HCT116 (cell line): ENCODE data around the gene PHF1. TPM values are rescaled to one million over a fixed set of nuclear protein-coding genes. Genes with fewer than 3 reads are reported as not detected.

Experiments used
- ATAC-seq: fragments of 200-7000 bp; cut with Tn5 transposase; 2 replicates; pipeline ENCODE4 v1.9.1; 2020; ENCODE audit warnings: mild to moderate bottlenecking, moderate library complexity
- BruUV-seq: library from RNA; stranded (reverse); fragments of 400-500 nt; replicated peaks from 2 replicates; lab custom pipeline; 2021; lab: Mats Ljungman, UMichigan
- CTCF ChIA-PET: fragments of 300-600 bp; sonication (Branson Sonifier 250); formaldehyde crosslinking; loops from one replicate; lab custom pipeline; 2021; ENCODE audit warnings: antibody characterized with exemption; lab: Charles Lee
- POLR2A ChIA-PET: fragments of 300-600, 350-600 bp; sonication (Branson Sonifier 250); formaldehyde crosslinking; loops from one replicate; lab custom pipeline; 2021; ENCODE audit warnings: antibody characterized with exemption; lab: Charles Lee
- RAD21 ChIA-PET, 2 experiments: fragments of 300-600 bp; sonication (Branson Sonifier 250); formaldehyde crosslinking; loops; one replicate each; lab custom pipeline; 2023; ENCODE audit warnings: low total read pairs in 2 of 2; ENCODE audit not compliant: uncharacterized antibody in 2 of 2, unreplicated experiment in 2 of 2, low non-redundant PET in 1 of 2; lab: Charles Lee
- DNase-seq: peaks from one replicate; pipeline ENCODE4 v3.0.0-alpha.2; 2010; ENCODE audit warnings: low read depth, low spot score
- H2AFZ ChIP-seq: fragments of 200-600 bp; shearing (Covaris generic), sonication (generic); 2 replicates; pipeline ENCODE4 v1.6.1; 2017; ENCODE audit warnings: low read depth, mixed run types, mixed read lengths, antibody characterized with exemption, low read length; ENCODE audit not compliant: poor library complexity, severe bottlenecking
- H3K27ac ChIP-seq: 2 replicates; pipeline ENCODE4 v1.5.1; 2012; ENCODE audit warnings: low read depth, low read length
- H3K27me3 ChIP-seq: fragments of 200-600 bp; sonication (generic); 2 replicates; pipeline ENCODE4 v1.6.1; 2016; ENCODE audit warnings: mixed run types, low read length, mixed read lengths; ENCODE audit not compliant: insufficient read depth
- H3K36me3 ChIP-seq, 2 experiments: fragments of 200-500 bp in 1 of 2; fragments of 200-600 bp in 1 of 2; sonication (Bioruptor generic) in 1 of 2; sonication (generic) in 1 of 2; 2 replicates each; pipeline versions ENCODE4 v1.5.1 to v1.6.1; 2014 to 2016; ENCODE audit warnings: low read length in 2 of 2, inconsistent platforms in 1 of 2, mixed read lengths in 1 of 2, mixed run types in 1 of 2; ENCODE audit not compliant: insufficient read depth in 2 of 2, control insufficient read depth in 1 of 2
- H3K4me1 ChIP-seq, 2 experiments: fragments of 200-600 bp in 1 of 2; sonication (generic) in 1 of 2; 2 replicates each; pipeline versions ENCODE4 v1.5.1 to v1.6.1; 2012 to 2017; ENCODE audit warnings: low read length in 2 of 2, inconsistent platforms in 1 of 2, mild to moderate bottlenecking in 1 of 2, mixed read lengths in 1 of 2, mixed run types in 1 of 2, moderate library complexity in 1 of 2; ENCODE audit not compliant: insufficient read depth in 2 of 2, control insufficient read depth in 1 of 2
- H3K4me2 ChIP-seq: fragments of 200-600 bp; sonication (generic); 2 replicates; pipeline ENCODE4 v1.6.1; 2017; ENCODE audit warnings: mixed run types, low read length, mixed read lengths
- H3K4me3 ChIP-seq, 2 experiments: fragments of 200-600 bp in 1 of 2; sonication (generic) in 1 of 2; replicated peaks in 1 of 2; 2 replicates each; pipeline ENCODE4 v1.5.1; 2011 to 2016; ENCODE audit warnings: low read length in 2 of 2, control low read depth in 1 of 2, low read depth in 1 of 2, mild to moderate bottlenecking in 1 of 2, mixed read lengths in 1 of 2, mixed run types in 1 of 2
- H3K79me2 ChIP-seq: fragments of 200-600 bp; sonication (generic); 2 replicates; pipeline ENCODE4 v1.6.1; 2017; ENCODE audit warnings: mild to moderate bottlenecking, mixed run types, low read length, moderate library complexity, mixed read lengths; ENCODE audit not compliant: insufficient read depth
- H3K9ac ChIP-seq: fragments of 200-600 bp; sonication (generic); 2 replicates; pipeline ENCODE4 v1.6.1; 2016; ENCODE audit warnings: low read length, mixed read lengths
- H3K9me2 ChIP-seq: fragments of 200-600 bp; sonication (generic), shearing (Covaris generic); 2 replicates; pipeline ENCODE4 v1.6.1; 2017; ENCODE audit warnings: mixed run types, mild to moderate bottlenecking, moderate library complexity; ENCODE audit not compliant: insufficient read depth
- H3K9me3 ChIP-seq, 2 experiments: fragments of 200-500 bp in 1 of 2; fragments of 200-600 bp in 1 of 2; sonication (Bioruptor generic) in 1 of 2; sonication (generic) in 1 of 2; 2 replicates each; pipeline ENCODE4 v1.6.1; 2014 to 2017; ENCODE audit warnings: low read length in 2 of 2, mixed read lengths in 2 of 2, inconsistent platforms in 1 of 2, low read depth in 1 of 2, mild to moderate bottlenecking in 1 of 2, mixed run types in 1 of 2, moderate library complexity in 1 of 2; ENCODE audit not compliant: control insufficient read depth in 1 of 2, insufficient read depth in 1 of 2
- H4K20me1 ChIP-seq: fragments of 200-600 bp; sonication (generic), shearing (Covaris generic); 2 replicates; pipeline ENCODE4 v1.6.1; 2017; ENCODE audit warnings: mixed run types, mild to moderate bottlenecking, moderate library complexity; ENCODE audit not compliant: insufficient read depth
- ATF3 ChIP-seq: IDR thresholded peaks from 2 replicates; pipeline ENCODE4 v1.6.1; 2012
- EGR1 ChIP-seq: IDR thresholded peaks from 2 replicates; pipeline ENCODE4 v1.6.1; 2012; ENCODE audit warnings: low read depth
- EZH2 ChIP-seq: fragments of 200-600 bp; sonication (generic); IDR thresholded peaks from 2 replicates; pipeline ENCODE4 v1.6.1; 2017; ENCODE audit warnings: antibody characterized with exemption, mixed run types
- POLR2AphosphoS5 ChIP-seq: IDR thresholded peaks from 2 replicates; pipeline ENCODE4 v1.6.1; 2011; ENCODE audit warnings: mild to moderate bottlenecking, low read depth, low read length, moderate library complexity
- REST ChIP-seq: IDR thresholded peaks from 2 replicates; pipeline ENCODE4 v1.6.1; 2012; ENCODE audit warnings: low read depth
- SIN3A ChIP-seq: IDR thresholded peaks from 2 replicates; pipeline ENCODE4 v1.6.1; 2012; ENCODE audit warnings: low read depth
- YY1 ChIP-seq: IDR thresholded peaks from 2 replicates; pipeline ENCODE4 v1.6.1; 2011; ENCODE audit warnings: low read length, low read depth, moderate library complexity, mild to moderate bottlenecking; ENCODE audit not compliant: insufficient replicate concordance; ENCODE audit errors: extremely low read depth
- ZBTB33 ChIP-seq: IDR thresholded peaks from 2 replicates; pipeline ENCODE4 v1.6.1; 2011; ENCODE audit warnings: mild to moderate bottlenecking, low read length, moderate library complexity; ENCODE audit not compliant: insufficient replicate concordance; ENCODE audit errors: extremely low read depth
- ZNF274 ChIP-seq: fragments of 200-500 bp; sonication (Bioruptor generic); IDR thresholded peaks from 2 replicates; pipeline ENCODE4 v1.6.1; 2014; ENCODE audit warnings: mild to moderate bottlenecking, low read depth, low read length, inconsistent platforms
- intact Hi-C: fragments of 100-400 bp; cut with micrococcal nuclease; formaldehyde crosslinking; loops from 2 replicates; pipeline ENCODE4 v1.10.0; 2022
- total RNA-seq: library from RNA; stranded (reverse); gene quantifications from one replicate; pipeline ENCODE4 v1.2.1, GENCODE V29; 2021; ENCODE audit not compliant: unreplicated experiment

Gene PHF1
- total RNA-seq, 1 experiment from 2014 or later: 40.2 TPM

GRCh38 chr6:33410050-33410710, 634 bp upstream of the PHF1 start:
- H3K9me2 ChIP-seq: no peaks in the 10 kb centered on the region
- BruUV-seq: no TSS peak
- H3K27ac ChIP-seq: peak overlapping the region; percentile 78
- no peaks in the 10 kb centered on the region for H4K20me1 ChIP-seq
- H3K4me3 ChIP-seq: peak overlapping the region; percentile 67 to 77
- RAD21 ChIA-PET: no interaction called here
- TF ChIP-seq EZH2 (no peak), ZNF274 (no peak), ATF3 (no peak), REST (no peak), ZBTB33 (peak; percentile 24), SIN3A (no peak), POLR2AphosphoS5 (peak; percentile 77; the same call in 1 of the 2 replicates), EGR1 (no peak), YY1 (peak; percentile 70)
- TF ChIP-seq, all 23 proteins: peak for 3
- Histone ChIP-seq H3K79me2 (peaks cover 13% of the 10 kb centered on the region; the same call in 1 of the 2 replicates), H3K36me3 (peaks cover 19 to 53% of the 10 kb centered on the region in 2 experiments), H2AFZ (no peak overlapping the region), H3K9ac (peak overlapping the region; percentile 78), H3K4me2 (peak overlapping the region; percentile 91), H3K9me3 (no peaks in the 10 kb centered on the region), H3K4me1 (peaks cover 5 to 18% of the 10 kb centered on the region in 2 experiments; a peak in 3 of 4 replicates), H3K27me3 (no peaks in the 10 kb centered on the region)
- DNase-seq (peak; percentile 95), ATAC-seq (peak; percentile 91)
- ChIA-PET CTCF (interaction anchor here (1.2 kb wide), 1 partner anchor 8 kb away, joined by 3 read pairs; the partner anchor contains the start of gene CUTA), POLR2A (interaction anchor here (0.9 to 1.3 kb wide), 3 partner anchors 19 to 133 kb away, joined by 3 read pairs; partner anchors contain the start of genes B3GALT4 and ZBTB22)
- intact Hi-C loops: loop anchor here (1.0 to 10.0 kb wide), 3 partner anchors 19 to 205 kb away; partner anchors contain the start of genes HSD17B8, KIFC1, RGL2 and RING1
